ENCODE measurements around the gene AXIN1. TPM values are rescaled to one million over a fixed set of nuclear protein-coding genes. Genes with fewer than 3 reads are reported as not detected.
"Not testable (repeated sequence)": the region's sequence is repeated elsewhere in the genome, so short reads cannot be mapped to it uniquely, and the experiment has no call there.

Gene AXIN1
- total and polyA plus RNA-seq, 2 of the 8 experiments (the other 6 are each of a cell fraction or from before 2014, with no cell fraction given), result 12.5 to 41.9 TPM

GRCh38 chr16:348495-348894 is 4.0 kb downstream of the AXIN1 start:
- not testable (repeated sequence) for H3K9ac ChIP-seq (replicated peaks in 1 of 4; ENCODE audit: extremely low read depth in 1 of 4, low read depth in 3 of 4, low read length in 3 of 4); H4K5ac ChIP-seq (ENCODE audit: insufficient read length, low read depth, low read length); H2BK15ac ChIP-seq (ENCODE audit: low read length); H3K27me3 ChIP-seq (replicated peaks in 1 of 4; ENCODE audit: control insufficient read depth in 3 of 4, extremely low read depth in 1 of 4, insufficient read depth in 3 of 4, low read length in 3 of 4); H3K23ac ChIP-seq (ENCODE audit: insufficient read length); FAIRE-seq; H2BK20ac ChIP-seq (ENCODE audit: low read length); H3K18ac ChIP-seq (ENCODE audit: extremely low read depth, low read length); H3K4ac ChIP-seq (replicated peaks; ENCODE audit: insufficient read length, low read depth, low read length); H3K4me3 ChIP-seq (ENCODE audit: extremely low read depth in 1 of 4, insufficient read depth in 2 of 4, low read depth in 3 of 4, low read length in 4 of 4); H4K91ac ChIP-seq (replicated peaks; ENCODE audit: insufficient read length, low read length); H2AFZ ChIP-seq (ENCODE audit: low read length); H2AK5ac ChIP-seq (ENCODE audit: low read depth, low read length); DNase-seq (ENCODE audit: low read depth in 1 of 2, low spot score in 2 of 2); H3K14ac ChIP-seq (ENCODE audit: insufficient read length); H3K9me3 ChIP-seq (ENCODE audit: insufficient read depth in 2 of 2, low read depth in 1 of 2, low read length in 1 of 2); H4K8ac ChIP-seq (ENCODE audit: extremely low read depth, insufficient read depth, low read length); H3K4me2 ChIP-seq (ENCODE audit: insufficient read depth in 1 of 2, low read depth in 2 of 2, low read length in 2 of 2); H3K4me1 ChIP-seq (replicated peaks in 1 of 4; ENCODE audit: control insufficient read depth in 3 of 4, insufficient read depth in 4 of 4, low read length in 3 of 4); H2BK12ac ChIP-seq (ENCODE audit: low read depth, low read length); H3K23me2 ChIP-seq (ENCODE audit: low read depth, low read length); H2BK120ac ChIP-seq (replicated peaks; ENCODE audit: low read depth, low read length); H3K56ac ChIP-seq (replicated peaks; ENCODE audit: insufficient read length, low read depth, low read length); H2BK5ac ChIP-seq (ENCODE audit: low read depth, low read length); H3K27ac ChIP-seq (ENCODE audit: low read depth, low read length)
- Histone ChIP-seq H3K79me1 (ENCODE audit: low read depth, low read length) (peaks cover 33% of the 10 kb centered on the region), H3K79me2 (ENCODE audit: control insufficient read depth in 1 of 2, insufficient read depth in 2 of 2, low read length in 2 of 2) (peaks cover 16 to 77% of the 10 kb centered on the region in 2 experiments; a peak in 3 of 4 replicates), H3K36me3 (ENCODE audit: control insufficient read depth in 2 of 4, insufficient read depth in 4 of 4, low read length in 3 of 4) (peaks cover 7 to 20% (median 10%) of the 10 kb centered on the region in 4 experiments; a peak in 6 of 8 replicates), H4K20me1 (replicated peaks in 1 of 2; ENCODE audit: control insufficient read depth in 1 of 2, insufficient read depth in 2 of 2, low read length in 2 of 2) (peaks cover 14 to 38% of the 10 kb centered on the region in 2 experiments)
- CTCF ChIA-PET (ENCODE audit: partially characterized antibody), result interaction anchor here (0.8 to 2.4 kb wide), 9 partner anchors 11 to 121 kb away, joined by 3 to 12 read pairs (median 4); no protein-coding TSS in a partner anchor
- POLR2A ChIA-PET (ENCODE audit: partially characterized antibody), result interaction anchor here (0.7 to 1.2 kb wide), 3 partner anchors 18 to 296 kb away, joined by 3 to 4 read pairs (median 3); no protein-coding TSS in a partner anchor
- WGBS, 2 experiments (ENCODE audit: extremely low coverage in 1 of 2, insufficient coverage in 1 of 2, insufficient read length in 1 of 2, insufficient replicate concordance in 2 of 2, low coverage in 1 of 2, low lambda C conversion rate in 2 of 2, missing lambda C conversion rate in 1 of 2), result 91% methylated on average over 10 of the region's 10 CpGs; no CpG with 5 or more reads in 1 of the 2 experiments
